ENCODE data around the gene HNF1B.

- no peak for TF ChIP-seq POLR2A (IDR thresholded peaks at IDR 0.05)
- TF ChIP-seq CTCF (IDR thresholded peaks at IDR 0.05): no peak
These were observed 82.5 kb downstream of the HNF1B start for GRCh38 chr17:37662353-37662752.
